GM18526 (cell line): ENCODE results near the gene B3GNT9.
A peak's percentile ranks its signal among the peaks of the same experiment; 100 is the strongest.

Source experiments
- POLR2A ChIP-seq: IDR thresholded peaks from 3 replicates; pipeline ENCODE4 v1.6.1; 2011; ENCODE audit not compliant: insufficient read length; ENCODE audit errors: extremely low read depth

Gene B3GNT9, protein sequence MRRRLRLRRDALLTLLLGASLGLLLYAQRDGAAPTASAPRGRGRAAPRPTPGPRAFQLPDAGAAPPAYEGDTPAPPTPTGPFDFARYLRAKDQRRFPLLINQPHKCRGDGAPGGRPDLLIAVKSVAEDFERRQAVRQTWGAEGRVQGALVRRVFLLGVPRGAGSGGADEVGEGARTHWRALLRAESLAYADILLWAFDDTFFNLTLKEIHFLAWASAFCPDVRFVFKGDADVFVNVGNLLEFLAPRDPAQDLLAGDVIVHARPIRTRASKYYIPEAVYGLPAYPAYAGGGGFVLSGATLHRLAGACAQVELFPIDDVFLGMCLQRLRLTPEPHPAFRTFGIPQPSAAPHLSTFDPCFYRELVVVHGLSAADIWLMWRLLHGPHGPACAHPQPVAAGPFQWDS

GRCh38 chr16:67150833-67151396, at the start of gene B3GNT9:
Gene B3GNT9 (minus strand): TSS chr16:67150998. CDS start chr16:67150485, 513 bp downstream.
- peak; percentile 39 for TF ChIP-seq POLR2A

DNA sequence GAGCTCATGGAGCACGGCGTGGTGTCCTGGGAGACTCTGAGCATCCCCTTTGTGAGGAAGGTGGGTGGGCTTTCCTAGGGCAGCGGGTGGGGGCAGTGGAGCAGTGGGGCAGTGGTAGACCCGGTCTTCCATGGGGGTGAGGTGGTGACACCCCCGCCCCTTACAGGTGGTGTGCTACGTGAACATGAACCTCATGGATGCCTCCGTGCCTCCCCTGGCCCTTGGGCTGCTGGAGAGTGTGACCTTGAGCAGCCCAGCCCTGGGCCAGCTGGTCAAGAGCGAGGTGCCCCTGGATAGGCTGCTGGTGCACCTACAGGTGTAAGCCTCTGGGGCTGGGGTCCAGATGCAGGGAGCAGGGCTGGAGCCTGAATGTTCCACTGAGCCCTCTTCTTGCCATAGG, 49.7 kb upstream of the B3GNT9 start:
- TF ChIP-seq POLR2A = no peak

DNA sequence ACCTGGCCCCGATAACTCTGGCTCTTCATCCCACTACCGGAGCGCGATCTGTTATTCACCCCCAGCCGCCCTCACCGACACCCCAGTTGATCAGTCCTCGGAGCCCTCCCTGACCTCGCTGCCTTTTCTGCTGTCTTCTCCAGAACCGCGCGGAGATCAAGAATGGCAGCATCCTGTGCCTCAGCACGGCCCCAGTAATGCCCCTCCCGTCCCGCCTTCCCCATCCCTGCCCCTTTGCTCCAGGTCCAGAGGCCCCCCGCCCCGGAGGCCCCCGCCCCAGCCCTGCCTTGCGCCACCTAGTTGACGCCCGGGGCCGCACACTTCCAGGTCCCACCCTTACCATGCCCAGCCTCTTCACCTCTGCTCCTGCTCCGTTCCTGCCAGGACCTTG, 49.0 kb upstream of the B3GNT9 start:
- no peak for TF ChIP-seq POLR2A

- TF ChIP-seq POLR2A = no peak
These were observed 48.4 kb upstream of the B3GNT9 start, which contains the start of gene ELMO3 for GRCh38 chr16:67199011-67199807. Gene ELMO3 (plus strand): TSS chr16:67199131. CDS start chr16:67199327, 196 bp downstream.

DNA sequence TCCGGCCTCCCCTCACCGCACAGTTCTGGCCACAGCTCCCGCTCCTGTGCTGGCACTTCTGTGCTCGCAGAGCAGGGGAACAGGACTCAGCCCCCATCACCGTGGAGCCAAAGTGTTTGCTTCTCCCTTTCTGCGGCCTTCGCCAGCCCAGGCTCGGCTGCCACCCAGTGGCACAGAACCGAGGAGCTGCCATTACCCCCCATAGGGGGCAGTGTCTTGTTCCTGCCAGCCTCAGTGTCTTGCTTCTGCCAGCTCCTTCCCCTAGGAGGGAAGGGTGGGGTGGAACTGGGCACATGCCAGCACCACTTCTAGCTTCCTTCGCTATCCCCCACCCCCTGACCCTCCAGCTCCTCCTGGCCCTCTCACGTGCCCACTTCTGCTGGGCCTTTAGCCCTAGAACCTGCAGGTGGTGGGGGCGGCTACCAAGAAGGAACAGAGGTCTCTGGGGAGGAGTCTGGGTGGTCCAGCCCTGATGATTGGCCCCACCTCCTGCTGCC, 47.5 kb upstream of the B3GNT9 start:
- TF ChIP-seq POLR2A = no peak

DNA sequence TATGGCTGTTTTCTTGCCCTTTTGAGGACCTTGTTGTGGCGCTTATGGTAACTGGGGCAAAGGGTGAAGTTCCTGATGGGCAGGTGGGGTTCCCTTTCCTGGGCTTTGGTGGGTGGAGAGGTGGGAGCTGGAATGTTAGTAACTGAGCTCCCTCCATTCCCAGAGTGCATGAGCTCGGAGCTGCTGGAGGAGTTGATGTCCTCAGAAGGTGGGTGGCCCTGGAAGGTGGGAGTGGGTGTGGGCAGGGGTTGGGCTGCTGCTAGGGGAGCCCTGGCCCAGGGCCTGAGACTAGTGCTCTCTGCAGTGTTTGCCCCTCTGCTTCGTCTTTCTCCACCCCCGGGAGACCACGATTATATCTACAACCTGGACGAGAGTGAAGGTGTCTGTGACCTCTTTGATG, 46.9 kb upstream of the B3GNT9 start:
- no peak for TF ChIP-seq POLR2A

DNA sequence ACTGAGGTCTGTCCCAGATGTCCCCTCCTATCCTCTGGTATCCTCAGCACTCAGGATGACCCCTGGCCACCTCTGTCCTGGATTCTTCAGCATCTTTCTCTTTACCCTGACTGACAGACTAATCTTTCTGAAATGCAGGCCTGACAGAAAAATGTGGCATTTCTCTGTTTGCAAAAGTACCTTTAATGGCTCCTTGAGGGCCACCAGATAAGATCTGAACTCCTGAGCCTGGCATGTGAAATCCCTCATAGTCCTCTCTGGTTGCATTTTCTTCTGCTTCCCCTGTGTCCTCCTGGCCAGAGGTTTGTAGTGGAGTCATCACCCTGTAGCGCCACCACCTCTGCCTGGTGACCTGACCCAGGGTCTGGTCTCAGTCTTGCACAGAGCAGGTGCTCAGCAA, 46.1 kb upstream of the B3GNT9 start:
- no peak for TF ChIP-seq POLR2A

DNA sequence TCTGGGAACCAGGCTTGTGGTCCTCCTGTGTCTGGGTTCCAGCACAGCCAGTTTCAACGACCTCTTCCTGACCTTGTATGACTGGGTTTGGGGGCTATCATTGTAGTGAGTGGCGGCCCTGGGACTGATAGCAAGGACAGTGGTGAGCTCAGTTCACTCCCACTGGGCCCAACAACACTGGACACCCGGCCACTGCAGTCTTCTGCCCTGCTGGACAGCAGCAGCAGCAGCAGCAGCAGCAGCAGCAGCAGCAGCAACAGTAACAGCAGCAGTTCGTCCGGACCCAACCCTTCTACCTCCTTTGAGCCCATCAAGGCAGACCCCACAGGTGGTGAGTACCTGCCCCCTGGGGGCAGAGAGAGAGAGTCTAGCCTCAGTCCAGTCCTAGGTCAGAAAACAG, 44.9 kb upstream of the B3GNT9 start:
- TF ChIP-seq POLR2A = no peak

DNA sequence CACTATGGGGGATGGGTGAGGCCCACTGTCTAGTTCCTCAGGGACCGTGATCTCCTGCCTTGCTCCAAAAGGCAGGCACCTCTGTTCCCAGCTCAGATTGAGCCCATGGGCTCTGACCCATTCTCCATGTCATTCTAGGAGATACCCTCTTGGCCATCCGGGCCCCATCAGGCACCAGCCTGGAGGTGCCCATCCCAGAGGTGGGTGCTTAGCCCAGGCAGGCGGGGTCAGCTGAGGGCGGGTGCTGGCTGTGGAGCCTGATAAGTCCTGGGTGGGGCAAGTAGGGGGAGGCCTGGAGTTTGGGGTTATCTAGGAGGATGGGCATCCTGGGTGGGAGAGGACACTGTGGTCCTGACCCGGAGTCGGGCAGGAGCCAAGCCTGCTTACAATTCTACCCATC, 43.5 kb upstream of the B3GNT9 start:
- no peak for TF ChIP-seq POLR2A

DNA sequence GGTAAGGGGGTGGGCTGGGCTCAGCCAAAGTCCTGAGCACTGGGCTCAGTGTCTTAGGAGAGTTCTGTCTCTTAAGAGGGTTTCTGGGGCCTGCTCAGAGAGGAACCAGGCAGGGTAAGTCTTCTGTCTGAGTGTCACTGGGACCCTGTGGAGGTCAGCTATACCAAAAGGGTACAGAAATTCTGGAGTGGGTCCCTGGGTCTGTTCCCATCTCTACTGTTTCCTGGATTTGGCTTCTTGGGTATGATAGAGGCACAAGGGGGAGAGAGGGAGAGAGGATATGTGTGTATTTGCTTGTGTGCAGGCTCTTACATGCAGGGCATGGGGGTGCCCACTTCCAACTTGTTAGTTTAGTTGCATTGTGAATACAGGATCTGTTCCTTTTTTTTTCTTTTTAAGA, 42.7 kb upstream of the B3GNT9 start:
- TF ChIP-seq POLR2A = no peak

GRCh38 chr16:67192781-67193361, 42.1 kb upstream of the B3GNT9 start:
- no peak for TF ChIP-seq POLR2A

DNA sequence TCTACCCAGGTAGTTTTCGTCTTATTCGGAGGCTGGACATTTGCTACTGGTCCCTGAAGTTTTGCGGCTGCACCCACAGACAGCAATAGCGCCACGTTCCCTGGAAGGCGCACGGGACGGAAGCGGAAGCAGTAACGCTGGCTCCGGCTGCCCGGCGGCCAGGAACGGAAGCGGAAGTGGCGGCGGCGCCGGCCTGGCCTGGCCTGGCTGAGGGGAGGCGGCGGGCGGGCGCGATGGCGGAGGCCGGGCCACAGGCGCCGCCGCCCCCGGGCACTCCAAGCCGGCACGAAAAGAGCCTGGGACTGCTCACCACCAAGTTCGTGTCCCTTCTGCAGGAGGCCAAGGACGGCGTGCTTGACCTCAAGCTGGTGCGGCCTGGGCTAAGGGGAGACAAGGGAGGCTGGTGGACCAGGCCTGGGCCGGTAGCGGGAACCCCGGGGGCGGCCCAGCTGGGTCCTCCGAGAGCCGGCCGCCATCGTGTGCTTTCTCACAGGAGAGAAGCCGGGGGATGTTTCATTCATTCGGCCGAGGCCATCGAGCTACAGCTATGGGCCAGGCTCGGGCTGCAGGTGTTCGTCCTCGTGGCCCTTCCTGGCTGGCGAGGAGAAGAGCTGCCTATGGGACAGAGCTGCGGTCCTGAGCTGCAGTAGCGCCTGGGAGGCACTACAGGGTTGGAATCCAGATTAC, 41.3 kb upstream of the B3GNT9 start, which contains the start of gene E2F4:
TSS of gene E2F4 (plus strand) at position 161 of the 687 bp plus-strand sequence. CDS start at position 234, 73 bp downstream.
- TF ChIP-seq POLR2A = peak; percentile 80

DNA sequence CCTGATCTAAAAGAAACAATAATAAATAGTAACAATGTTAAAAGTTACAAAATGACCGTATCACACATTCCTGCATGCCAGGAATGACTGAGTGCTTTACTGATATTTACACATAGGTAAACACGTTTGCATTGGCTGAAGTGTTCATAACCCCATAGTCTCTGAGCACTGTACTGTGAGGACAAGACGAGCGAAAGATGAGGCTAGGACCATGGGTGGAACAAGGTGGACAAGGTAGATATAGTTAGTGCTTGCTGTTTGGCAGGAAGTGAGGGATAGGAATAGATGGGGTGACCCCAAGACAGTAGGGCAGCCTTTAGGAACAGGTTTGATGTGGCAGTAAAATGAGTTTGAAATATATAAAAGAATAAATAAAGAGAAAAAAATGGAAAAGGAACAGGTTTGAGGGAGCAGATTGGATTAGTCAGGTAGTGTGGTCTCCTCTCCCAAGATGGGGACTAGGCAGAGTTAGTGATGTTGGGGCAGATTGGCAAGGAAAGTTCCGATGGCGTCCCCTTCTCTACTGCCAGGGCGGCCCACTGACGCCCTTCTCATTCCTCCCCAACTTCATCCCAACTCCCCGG, 40.7 kb upstream of the B3GNT9 start:
- no peak for TF ChIP-seq POLR2A

DNA sequence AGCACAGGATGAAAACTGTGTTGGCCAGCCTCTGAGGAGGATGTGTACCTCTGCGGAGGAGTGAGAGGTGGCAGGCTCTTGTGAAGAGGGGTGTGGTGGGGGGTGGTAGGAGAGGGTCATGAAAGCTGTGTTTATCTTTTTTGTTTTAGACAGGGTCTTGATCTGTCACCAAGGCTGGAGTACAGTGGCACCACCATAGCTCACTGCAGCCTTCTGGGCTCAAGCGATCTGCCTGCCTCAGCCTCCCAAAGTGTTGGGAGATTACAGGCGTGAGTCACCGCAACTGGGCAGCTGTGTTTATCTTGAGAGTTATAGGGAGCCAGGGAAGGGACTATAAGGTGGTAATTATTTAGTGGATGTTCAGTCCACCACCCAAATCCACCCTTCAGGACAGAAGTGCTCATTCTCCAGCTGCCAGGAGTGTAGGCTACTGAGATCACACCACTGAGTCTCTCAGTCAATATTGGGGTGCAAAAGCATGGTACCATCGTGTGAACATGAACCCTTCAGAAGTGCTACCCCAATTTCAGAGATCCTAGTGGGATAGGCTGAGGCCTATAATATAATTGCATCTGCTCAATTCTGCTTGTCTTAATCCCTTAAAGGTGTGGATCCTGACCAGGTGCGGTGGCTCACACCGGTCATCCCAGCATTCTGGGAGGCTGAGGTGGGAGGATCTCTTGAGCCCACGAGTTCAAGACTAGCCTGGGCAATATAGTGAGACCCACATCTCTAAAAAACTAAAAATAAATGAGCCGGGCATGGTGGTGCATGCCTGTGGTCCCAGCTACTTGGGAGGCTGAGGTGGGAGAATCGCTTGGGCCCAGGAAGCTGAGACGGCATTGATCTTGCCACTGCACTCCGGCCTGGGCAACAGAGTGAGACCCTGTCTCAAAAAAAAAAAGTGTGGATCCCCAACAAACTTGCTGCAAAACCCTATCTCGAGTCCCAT, 39.9 kb upstream of the B3GNT9 start:
- TF ChIP-seq POLR2A = no peak

GRCh38 chr16:67190041-67190440, 39.2 kb upstream of the B3GNT9 start, which contains the start of gene EXOC3L1:
Gene EXOC3L1 (minus strand): TSS chr16:67190136. CDS start chr16:67189676, 460 bp downstream.
- no peak for TF ChIP-seq POLR2A
